ENCODE results near the gene ZNF423.

ZNF423 gene

DNA sequence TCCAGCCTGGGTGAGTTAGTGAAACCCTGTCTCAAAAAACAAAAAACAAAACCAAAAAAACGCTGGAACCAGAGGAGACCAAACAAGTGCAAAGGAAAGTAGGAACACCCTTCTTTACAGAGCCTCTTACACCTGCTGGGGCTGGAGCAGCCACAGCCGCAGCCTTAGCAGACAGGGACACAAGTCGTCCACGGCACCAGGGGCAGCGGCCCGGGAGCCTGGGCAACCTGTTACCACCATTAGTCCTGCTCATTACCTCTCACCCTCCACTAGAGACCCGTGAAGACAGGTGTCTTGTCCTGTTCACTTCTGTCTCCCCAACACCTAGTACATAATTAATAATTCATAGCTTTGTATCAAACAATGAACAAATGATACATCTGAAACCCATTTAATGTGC lies 398.7 kb downstream of the ZNF423 start:
- DNase-seq (ENCODE audit: low spot score): no peak

DNA sequence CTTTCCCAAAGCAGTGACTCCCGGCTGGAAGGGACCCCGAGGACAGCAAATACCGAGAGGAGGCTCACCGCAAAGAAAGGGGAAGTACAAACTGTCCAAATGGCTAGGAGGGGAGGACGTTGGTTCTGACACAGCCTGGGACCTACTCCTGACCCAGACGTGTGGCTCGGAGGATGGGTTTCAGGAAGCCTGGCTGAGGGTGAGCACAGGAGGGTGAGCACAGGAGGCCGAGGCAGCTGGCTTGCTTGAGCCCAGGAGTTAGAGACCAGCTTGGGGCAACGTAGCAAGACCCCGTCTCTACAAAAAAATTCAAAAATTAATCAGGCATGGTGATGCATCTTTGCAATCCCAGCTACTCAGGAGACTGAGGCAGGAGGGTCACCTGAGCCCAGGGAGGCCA lies 399.1 kb downstream of the ZNF423 start:
- no peak for DNase-seq (ENCODE audit: low spot score)

DNA sequence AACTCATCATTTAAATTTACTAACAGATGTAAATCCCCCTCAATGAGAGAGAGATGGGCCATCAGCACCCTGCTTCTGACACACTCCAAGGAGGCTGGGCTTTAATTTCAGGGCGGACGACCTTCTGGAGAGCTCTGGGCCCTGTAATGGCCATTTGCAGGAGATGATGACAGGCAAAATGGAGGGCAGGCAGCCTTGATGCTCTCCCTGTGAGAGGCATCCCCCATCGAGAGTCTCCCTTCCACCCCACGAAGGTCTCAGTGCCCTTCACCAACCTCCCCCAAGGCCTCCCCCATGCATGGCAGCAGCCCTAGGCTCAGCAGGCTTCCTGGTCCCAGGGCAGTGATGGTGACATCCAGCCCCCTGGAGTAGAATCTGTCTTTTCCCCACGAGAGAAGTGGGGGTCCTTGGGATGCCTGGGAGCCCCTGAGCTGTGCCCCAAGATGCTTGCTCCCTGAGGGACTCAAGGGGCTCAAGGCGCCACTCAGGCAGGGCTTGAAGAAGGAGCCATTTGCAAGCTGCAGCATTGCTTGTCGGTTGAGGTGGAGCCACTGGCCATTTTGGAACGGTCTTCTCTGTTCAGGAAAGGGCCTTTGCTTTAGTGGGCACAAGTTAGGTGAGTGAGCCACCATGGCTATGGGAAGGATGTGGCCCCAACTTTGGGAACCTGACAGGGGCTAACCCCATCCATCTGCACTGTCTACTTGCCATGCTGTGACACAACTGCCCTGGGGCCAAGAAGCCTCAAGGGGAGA lies 399.7 kb downstream of the ZNF423 start:
- no peak for DNase-seq (ENCODE audit: low spot score)

DNA sequence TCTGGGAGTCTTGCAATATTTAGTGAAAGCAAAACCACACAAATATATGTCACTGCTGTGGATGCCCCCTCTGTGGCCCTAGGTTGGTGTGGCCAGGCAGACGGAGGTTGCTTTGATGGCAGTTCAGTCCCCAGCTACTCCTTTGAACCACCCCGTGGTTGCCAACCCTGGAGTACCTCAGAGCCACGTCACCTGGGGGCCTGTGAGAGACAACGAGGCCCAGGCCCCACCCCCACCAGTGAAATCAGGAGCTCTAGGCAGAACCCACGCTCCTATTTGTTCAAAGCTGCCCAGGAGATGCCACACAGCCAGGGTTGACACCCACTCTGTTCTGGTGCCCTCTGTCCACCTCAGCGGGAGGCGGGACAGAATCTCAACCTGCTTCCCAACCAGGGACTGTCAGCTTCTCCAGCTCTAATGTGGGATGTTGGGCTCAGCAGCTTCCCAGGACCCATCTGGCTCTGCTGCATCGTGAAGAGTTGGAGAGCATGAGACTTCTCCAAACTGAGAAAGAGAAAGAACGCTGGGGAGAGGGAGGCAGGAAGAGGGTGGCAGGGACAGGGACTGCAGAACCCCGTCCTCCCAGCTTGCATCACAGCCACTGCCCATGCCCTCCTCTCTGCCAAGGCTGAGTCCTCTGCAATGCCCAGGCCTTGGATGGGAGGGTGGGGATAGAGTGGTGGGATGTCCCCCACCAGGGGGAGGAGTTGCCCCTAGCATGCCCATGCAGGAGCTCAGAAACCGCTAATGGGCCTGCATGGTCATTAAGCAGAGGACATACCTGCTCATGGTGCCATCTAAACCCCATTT lies 400.5 kb downstream of the ZNF423 start:
- no peak for DNase-seq (ENCODE audit: low spot score)

DNA sequence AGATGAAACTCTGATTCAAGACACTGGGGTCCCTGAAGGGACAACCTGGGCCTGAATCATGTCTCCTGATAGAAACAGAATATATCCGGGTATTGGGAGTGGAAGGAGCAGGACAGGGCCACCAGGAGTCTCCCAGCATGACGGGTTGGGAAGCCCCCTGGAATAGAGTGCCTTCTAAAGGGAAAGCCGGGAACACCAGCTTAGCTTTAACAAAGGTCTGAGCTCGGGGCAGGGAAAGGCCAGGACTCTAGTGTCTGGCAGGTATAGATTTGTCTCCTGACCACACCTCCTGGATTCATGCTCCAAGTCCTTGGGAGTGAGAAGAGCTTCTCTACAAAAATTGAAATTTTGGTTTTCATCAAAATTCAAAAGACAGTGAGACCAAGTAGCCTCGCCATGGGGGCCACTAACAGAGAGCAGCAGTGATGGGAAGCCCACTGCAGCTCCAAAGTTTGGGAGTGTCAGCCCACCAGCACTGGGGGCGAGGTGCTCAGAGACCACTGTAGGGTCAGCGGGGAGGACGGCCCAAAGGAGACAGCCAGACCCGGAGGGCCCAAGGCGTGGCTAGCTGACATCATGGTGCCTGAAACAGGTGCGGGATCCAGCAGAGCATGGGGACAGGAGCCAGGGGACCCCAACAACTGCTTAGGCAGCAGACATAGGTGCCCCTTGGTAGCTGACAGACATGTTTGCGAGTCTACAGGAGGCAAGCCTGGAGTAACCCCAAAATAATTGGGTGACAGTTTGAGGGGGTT lies 401.3 kb downstream of the ZNF423 start:
- DNase-seq (ENCODE audit: low spot score): no peak

DNA sequence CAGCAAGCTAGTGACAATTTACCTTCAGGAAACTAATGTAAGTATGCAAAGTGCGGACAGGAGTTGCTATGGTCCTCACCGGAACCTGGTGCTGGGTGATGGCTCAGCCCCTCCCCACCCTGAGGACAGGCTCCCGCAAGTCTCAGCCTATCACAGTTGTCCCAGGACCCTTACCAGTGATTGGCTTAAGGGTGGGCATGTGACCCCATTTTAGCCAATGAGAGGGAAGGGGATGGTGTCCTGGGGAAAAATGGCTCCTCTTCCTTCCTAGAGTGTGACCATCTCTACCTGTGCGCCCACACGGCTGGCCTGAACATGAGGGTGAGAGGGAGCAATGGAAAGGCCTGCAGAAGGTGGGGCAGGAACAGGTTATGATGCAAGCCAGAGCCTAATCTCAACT lies 401.9 kb downstream of the ZNF423 start:
- no peak for DNase-seq (ENCODE audit: low spot score)

DNA sequence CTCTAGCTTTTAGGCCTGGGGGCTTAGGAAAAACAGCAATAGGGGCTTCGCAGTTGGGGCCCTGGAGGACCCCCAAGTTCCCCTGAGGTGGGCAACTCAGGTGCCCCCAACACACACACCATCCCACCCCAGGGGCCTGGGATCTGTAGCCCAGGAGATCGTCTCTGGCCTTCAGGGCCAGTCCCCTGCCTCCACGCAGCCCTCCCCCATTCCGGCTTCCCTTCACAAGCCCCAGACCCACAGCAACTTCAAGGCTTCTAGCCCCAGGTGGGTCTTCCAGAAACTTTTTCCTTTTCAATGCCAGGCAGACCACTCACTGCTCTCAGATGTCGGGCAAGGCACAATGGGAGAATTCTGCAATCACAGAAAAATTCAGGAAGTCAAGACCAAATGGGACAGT lies 402.9 kb downstream of the ZNF423 start:
- no peak for DNase-seq (ENCODE audit: low spot score)

DNA sequence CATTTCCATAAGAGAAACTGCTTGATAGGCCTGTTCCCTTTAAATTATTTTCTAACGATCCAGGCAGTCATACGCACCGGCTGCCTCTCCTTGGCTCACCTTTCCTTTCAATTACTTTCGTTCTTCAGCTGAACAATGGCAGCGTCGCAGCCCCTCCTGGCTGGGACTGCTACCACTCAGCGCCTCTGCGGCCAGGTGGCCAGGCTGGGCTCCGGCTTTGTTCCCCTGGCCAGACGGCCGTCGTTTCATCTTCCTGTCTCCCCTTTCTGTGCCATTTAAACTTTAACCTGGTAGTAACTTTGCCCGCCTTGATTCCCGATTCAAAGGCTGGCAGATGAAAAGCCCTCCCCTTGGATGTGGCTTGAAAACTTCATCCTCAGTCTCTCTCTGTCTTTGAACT lies 403.3 kb downstream of the ZNF423 start:
- no peak for DNase-seq (ENCODE audit: low spot score)

DNA sequence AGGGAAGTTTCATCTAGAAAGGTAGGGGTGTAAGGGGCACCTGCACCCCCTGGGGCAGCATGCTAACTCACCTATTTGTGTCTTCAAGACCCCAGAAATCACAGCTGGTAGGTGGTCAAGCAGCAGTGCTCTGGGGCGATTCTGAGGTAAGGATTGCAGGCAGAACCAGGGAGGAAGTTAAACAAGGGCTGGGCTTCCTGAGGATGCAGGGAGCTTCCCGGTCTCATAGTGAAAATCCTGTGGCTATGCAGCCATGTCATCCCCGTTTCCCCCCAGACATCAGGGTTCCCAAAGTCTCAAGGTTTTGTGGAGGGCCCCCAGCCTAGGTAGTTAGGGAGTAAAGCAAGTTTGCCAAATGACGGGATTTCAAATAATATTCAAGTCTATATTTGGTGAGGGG lies 403.8 kb downstream of the ZNF423 start:
- DNase-seq (ENCODE audit: low spot score): no peak

DNA sequence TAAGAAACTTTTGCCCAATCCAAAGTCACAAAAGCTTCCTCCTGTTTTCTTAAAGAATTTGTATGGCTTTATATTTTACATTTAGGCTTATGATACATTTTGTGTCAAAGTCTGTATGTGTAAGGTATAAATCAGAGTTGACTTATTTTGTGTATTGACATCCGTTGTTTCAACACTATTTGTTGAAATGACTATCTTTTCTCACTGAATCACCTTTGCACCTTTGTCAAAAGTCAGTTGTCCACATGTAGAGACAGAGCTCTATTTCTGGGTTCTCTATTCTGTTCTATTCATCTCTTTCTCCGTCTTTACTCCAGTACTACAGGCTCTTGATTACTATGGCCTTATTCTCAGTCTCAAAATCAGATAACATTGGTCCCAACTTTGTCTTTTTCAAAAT lies 409.1 kb downstream of the ZNF423 start:
- DNase-seq (ENCODE audit: low spot score): no peak

DNA sequence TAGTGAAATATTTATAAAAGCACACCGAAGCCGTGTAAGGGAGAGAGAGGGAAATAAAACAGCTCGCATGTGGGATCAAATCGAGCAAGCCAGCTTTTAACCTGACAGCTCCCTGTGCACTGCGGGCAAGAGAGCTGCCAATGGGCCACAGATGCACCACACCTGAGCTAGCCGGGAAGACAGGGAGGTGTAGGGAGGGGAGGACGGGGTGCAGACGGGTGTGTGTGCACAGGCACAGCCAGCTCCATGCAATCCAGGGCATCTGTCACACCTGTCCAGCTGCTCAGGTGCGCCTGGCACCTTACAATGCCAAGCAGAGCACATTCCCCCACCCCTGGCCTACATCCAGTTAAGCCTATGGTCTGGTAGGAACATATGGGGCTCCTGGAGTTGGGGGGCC lies 412.3 kb downstream of the ZNF423 start:
- DNase-seq (ENCODE audit: low spot score): no peak

DNA sequence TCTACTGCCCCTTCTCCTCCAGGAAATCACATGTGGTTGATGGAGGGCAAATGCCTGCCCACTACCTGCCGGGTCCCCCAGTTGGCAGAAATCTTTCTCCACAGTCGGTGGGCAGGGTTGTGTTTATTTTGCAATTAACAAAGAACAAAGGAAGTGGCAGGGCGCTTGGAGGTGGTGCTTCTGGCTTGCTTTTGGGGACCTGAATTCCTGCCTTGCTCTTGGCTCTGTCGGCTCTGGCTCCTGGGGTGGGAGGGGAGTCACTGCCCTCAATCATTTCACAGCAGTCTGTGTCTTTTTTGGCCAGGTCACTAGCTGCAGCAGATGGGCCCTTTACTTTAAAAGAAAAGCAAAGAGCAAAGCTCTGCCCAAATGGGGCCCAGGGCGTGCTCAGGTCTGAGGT lies 413.1 kb downstream of the ZNF423 start:
- no peak for DNase-seq (ENCODE audit: low spot score)

DNA sequence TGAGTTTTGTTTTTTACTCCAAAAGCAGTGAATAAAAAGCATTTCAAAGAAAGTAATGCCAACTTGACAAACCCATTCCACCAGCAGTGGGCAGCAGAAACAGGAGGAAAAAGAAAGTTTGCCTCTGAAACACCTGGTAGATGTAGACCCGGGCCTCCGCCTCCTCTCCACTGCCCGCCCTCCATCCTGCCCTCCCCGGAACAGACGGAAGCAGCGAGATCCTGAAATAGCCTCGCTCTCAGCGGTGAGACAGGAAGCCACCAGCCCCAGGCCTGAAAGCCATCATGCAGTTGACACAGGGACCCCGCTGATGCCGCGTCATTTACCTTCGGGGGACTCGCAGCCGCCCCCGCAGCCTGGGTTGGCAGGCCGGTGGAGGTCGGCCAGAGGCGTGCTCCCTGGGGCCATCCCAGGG lies 414.5 kb downstream of the ZNF423 start:
- DNase-seq (ENCODE audit: low spot score): no peak

DNA sequence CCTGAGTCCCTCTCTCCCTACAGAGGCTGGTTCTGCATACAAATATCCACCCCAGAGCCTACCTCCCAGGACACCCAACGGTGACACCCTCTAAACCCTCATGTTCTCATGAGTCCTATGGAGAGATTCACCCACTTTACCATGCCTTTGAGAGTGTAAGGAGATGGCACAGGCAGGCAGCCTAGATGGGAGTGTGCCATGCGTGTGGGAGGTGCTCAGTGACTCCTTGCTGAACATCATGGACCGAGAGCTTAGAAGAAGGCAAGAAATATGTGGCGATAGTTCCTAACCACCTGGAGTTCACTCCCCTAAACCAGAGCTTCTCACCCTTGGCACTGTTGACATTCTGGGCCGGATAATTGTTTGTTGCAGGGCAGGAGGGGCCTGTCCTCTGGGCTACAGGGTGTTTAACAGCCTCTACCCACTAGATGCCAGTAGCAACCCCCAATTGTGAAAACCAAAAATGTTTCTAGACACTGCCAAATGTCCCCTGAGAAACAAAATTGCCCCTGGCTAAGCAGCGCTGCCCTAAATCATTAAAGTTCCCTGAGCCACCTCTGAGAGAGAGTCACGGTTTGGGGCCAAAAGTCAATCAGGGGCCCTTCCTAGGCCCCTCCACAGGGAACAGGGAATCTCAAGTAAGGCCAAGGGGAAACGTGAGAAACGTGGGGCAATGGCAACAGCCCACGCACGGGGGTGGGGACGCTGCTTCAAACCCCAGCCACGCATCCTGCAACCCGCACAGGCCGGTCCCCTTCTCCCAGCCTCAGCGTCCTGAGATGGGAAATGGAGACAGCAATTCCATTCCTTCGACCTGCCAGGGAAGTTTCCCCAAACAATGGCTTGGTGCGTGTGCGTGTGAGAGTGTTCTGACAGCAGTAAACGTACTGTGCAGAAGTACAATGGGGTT lies 415.5 kb downstream of the ZNF423 start:
- DNase-seq (ENCODE audit: low spot score): no peak

DNA sequence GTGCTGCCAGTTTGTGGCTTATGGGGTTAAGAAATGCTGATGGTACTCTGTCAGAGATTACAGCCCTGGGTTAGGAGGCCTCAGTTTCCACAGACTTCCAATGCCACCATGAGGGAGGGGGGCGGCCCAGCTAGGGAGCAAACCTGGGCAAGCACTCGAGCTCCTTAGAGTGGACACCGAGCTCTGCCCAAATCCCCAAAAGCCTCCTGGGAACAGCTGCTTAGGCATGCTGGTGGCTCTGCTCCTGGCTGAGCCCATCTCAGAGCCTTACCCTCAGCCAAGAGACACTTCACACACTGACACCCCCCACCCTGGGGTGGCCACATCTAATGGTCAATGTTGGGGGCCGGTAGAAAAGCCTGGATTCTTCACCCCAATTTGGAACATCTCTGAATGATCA lies 416.2 kb downstream of the ZNF423 start:
- no peak for DNase-seq (ENCODE audit: low spot score)

DNA sequence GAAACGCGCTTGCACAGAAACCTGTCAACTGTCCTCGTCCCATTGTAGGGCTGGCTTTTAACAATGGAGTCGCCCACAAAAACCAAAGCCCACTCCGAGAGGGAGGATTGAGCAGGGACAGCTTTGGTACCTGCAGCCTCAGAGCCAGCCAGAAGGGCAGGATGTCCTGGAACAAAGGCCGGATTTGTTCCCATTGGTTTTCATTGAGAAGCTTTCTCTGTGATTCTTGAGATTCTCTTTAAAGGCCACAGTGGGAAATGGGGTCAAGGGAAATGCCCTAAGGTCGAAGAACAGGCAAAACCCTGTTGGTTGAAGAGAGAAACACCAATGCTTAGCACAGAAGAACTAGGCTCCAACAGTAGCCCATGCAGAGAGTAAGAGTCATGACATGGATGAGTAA lies 416.9 kb downstream of the ZNF423 start:
- DNase-seq (ENCODE audit: low spot score): no peak
